ENCODE results near the gene C2orf68. TPM values are rescaled to one million over a fixed set of nuclear protein-coding genes. Genes with fewer than 3 reads are reported as not detected.

The C2orf68 gene
- total RNA-seq, 1 donor from 2014 or later, result 1.6 TPM

DNA sequence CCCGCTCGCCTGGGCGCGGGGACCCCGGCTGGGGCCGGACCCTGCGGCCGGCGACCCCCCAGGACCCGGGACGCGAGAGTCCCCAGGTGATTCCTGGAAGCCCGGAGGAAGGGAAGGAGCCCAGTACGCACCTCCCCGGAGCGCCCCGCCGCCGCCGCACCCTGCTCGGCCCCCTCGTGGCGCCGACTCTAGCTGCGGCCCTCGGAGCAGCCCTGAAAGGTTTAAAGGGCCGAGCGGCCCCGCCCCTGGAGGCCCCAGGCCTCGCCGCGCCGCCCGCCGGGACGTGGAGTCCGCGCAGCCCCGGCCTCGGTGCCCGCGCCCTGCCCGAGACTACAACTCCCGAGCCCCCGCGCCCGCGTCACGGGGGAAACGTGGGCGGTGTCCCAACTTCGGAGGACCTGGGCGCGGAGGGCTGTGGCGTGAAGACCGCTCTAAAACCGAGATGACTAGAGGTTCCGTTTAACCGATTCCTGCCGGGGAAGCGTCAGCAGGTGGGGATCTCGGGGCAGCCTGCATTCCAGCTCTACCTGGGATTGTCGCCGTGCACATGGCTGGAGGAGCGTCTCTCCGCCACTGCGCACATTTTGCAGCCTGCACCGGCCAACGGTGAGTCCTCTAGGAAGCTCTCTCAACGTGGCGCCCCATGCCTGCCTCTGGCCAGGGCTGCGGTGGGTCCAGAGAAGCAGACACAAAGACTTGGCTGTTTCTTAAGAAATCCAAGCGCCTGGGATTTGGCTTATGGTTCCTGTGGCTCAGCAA lies 9.2 kb downstream of the C2orf68 start, which contains the start of gene TMEM150A:
Gene TMEM150A (minus strand): TSS at position 223 of the 759 bp plus-strand sequence. CDS start 750 bp downstream, outside the sequence.
- H3K36me3 ChIP-seq, result peaks cover 10 to 24% of the 10 kb centered on the region in 2 donors
- H3K9me3 ChIP-seq, result no peaks in the 10 kb centered on the region
- TF ChIP-seq, protein P1, sequence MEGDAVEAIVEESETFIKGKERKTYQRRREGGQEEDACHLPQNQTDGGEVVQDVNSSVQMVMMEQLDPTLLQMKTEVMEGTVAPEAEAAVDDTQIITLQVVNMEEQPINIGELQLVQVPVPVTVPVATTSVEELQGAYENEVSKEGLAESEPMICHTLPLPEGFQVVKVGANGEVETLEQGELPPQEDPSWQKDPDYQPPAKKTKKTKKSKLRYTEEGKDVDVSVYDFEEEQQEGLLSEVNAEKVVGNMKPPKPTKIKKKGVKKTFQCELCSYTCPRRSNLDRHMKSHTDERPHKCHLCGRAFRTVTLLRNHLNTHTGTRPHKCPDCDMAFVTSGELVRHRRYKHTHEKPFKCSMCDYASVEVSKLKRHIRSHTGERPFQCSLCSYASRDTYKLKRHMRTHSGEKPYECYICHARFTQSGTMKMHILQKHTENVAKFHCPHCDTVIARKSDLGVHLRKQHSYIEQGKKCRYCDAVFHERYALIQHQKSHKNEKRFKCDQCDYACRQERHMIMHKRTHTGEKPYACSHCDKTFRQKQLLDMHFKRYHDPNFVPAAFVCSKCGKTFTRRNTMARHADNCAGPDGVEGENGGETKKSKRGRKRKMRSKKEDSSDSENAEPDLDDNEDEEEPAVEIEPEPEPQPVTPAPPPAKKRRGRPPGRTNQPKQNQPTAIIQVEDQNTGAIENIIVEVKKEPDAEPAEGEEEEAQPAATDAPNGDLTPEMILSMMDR (IDR thresholded peaks at IDR 0.05), result peak; percentile 15 to 82 (median 36)
- peak within 1 kb of the TSS; percentile 86 to 87 for H3K4me3 ChIP-seq
- intact Hi-C loops (cut with DNase I), result loop anchor here (1.0 to 2.0 kb wide), 3 partner anchors 17 to 64 kb away; partner anchors contain the start of genes GGCX and MAT2A
- no peaks in the 10 kb centered on the region for H3K27me3 ChIP-seq
- H3K4me1 ChIP-seq, result peaks cover 10 to 39% of the 10 kb centered on the region in 2 donors
- peak within 1 kb of the TSS; percentile 73 to 88 for H3K27ac ChIP-seq
- DNase-seq (ENCODE audit: low spot score in 2 of 2), result peak; percentile 89 to 97

DNA sequence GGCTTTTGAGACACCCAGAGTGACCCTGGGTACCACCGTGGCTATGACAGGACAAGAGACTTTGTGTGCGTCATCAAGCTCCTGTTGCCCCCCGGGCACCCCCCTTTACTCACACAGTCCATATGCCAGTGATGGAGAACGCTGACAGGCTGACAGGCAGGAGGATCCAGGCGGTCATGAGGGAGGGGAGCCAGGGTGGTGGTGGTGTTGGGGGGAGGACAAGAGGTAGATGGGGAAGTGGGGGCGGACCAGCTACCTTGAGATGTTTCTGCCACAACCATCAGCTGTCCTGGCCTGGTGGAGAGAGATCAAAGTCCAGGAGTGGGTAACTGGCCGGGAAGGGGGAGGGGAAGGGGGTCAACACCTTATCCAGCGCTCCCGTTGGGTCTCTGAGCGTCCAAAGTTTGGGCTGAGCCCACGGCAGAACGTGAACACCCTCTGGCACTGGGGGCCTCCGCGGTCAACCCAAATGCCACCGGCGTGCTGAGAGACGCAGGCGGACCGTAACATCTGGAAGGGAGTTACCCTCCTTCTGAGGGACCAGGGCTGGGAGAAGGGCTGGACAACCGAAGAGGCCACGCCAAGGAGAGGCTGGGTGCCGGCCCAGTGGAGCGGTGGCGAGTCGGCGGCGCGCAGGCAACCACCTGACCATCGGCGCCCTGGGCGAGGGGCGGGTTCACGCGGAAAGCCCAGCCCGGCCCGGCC lies 9.9 kb downstream of the C2orf68 start:
- intact Hi-C loops (cut with DNase I), result loop anchor here (1.0 to 2.0 kb wide), 3 partner anchors 17 to 63 kb away; partner anchors contain the start of genes GGCX and MAT2A
- peak in 1 of 2 donors; percentile 84 for DNase-seq (ENCODE audit: low spot score in 2 of 2)
- Histone ChIP-seq H3K9me3 (no peaks in the 10 kb centered on the region), H3K27me3 (no peaks in the 10 kb centered on the region), H3K36me3 (peaks cover 17 to 29% of the 10 kb centered on the region in 2 donors), H3K27ac (peak overlapping the region; percentile 73 to 88), H3K4me1 (peaks cover 10 to 42% of the 10 kb centered on the region in 2 donors), H3K4me3 (peak overlapping the region; percentile 86 to 87)
- TF ChIP-seq, protein P1 (IDR thresholded peaks at IDR 0.05), result no peak

DNA sequence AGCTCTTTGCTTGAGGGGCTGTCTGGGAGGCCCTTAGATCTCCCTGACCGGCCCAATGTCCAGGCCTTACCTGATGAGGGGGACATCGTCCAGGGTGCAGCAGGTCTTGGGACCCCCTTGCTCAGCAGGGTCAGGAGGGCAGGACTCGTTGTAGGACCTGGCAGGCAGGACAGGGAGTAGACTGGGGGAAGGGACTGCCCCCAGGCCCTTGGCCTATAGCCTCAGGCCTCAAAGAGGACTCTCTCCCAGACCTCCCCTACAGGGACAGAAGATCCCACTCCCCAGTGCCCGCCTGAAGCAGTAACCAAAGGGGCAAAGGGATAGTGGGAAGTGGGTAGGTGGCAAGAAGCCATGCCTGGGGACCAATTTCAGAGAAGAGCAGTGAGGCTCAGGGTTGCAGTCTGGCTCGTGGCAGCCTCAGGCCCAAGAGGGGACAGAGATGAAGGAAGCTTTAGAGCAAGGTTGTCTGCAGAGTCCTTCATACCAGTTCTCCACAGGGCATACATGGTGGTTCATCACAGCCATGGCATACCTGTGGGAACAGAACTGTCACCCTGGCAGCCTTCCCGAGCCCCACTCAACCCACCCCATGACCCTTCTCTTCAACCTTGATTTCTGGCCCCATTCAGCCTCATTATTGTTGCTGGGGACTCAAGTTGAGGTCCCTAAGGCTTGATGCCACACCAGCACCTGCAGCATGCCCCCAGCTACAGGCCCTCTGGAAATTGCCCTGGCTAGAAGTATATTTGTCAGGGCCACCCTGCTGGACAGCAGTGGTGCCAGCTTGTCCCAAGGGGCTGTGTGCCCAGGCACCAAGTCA lies 10.7 kb downstream of the C2orf68 start:
- TF ChIP-seq, protein P1 (IDR thresholded peaks at IDR 0.05), result no peak
- Histone ChIP-seq H3K4me1 (peaks cover 14 to 41% of the 10 kb centered on the region in 2 donors), H3K27me3 (no peaks in the 10 kb centered on the region), H3K9me3 (no peaks in the 10 kb centered on the region), H3K36me3 (peaks cover 20 to 32% of the 10 kb centered on the region in 2 donors), H3K4me3 (peak overlapping the region; percentile 86 to 87), H3K27ac (peak overlapping the region; percentile 73 to 88)
- DNase-seq (ENCODE audit: low spot score in 2 of 2), result no peak
- intact Hi-C loops (cut with DNase I), result no loop called here

DNA sequence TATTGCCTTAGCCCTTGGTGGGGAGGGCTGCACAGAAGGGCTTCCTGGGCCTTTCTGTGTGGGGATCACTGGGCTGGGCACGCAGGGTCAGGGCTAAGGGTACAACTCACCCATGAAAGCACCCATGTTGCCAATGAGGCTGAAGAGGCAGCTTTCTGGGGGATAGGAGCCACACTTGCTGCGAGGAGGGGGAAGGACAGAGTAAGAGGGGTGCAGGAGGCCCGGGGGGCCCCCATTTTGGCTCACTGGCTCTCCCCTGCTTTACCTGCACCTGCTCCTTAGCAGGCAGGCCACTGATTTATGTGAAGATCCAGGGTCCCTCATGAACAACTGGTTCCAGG lies 11.7 kb downstream of the C2orf68 start:
- Histone ChIP-seq H3K36me3 (peaks cover 20 to 32% of the 10 kb centered on the region in 2 donors), H3K27me3 (no peaks in the 10 kb centered on the region), H3K27ac (peak overlapping the region in 1 of 2 donors; percentile 73), H3K4me3 (no peak overlapping the region), H3K9me3 (no peaks in the 10 kb centered on the region), H3K4me1 (peaks cover 10 to 34% of the 10 kb centered on the region in 2 donors)
- intact Hi-C loops (cut with DNase I), result no loop called here
- DNase-seq (ENCODE audit: low spot score in 2 of 2), result no peak
- TF ChIP-seq, protein P1 (IDR thresholded peaks at IDR 0.05), result no peak
